OCI-LY7 (cell line): ENCODE data around the gene HNRNPH1. TPM values are rescaled to one million over a fixed set of nuclear protein-coding genes. Genes with fewer than 3 reads are reported as not detected.
A peak's percentile ranks its signal among the peaks of the same experiment; 100 is the strongest.
"Not testable (repeated sequence)": the region's sequence is repeated elsewhere in the genome, so short reads cannot be mapped to it uniquely, and the experiment has no call there.

Source experiments
- BruUV-seq: library from RNA; stranded (reverse); fragments of 400-500 nt; replicated peaks from 2 replicates; lab custom pipeline; 2021; lab: Mats Ljungman, UMichigan
- CTCF ChIA-PET: fragments of 300-600 bp; sonication (Branson Sonifier 250); formaldehyde crosslinking; loops from one replicate; lab custom pipeline; 2022; ENCODE audit warnings: antibody characterized with exemption; ENCODE audit not compliant: unreplicated experiment; lab: Charles Lee
- POLR2A ChIA-PET: fragments of 300-600 bp; sonication (Branson Sonifier 250); formaldehyde crosslinking; loops from one replicate; lab custom pipeline; 2022; ENCODE audit warnings: antibody characterized with exemption; lab: Charles Lee
- DNase-seq: peaks from one replicate; pipeline ENCODE4 v3.0.0-alpha.2; 2015; ENCODE audit warnings: low spot score
- H2AFZ ChIP-seq: fragments of 200-600 bp; sonication (generic), shearing (Covaris generic); 2 replicates; pipeline ENCODE4 v1.6.1; 2014; ENCODE audit warnings: mild to moderate bottlenecking, antibody characterized with exemption, low read length, moderate library complexity
- H3K27ac ChIP-seq: fragments of 200-600 bp; sonication (generic); 2 replicates; pipeline ENCODE4 v1.5.1; 2014; ENCODE audit warnings: mixed run types, low read depth, mild to moderate bottlenecking, moderate library complexity, low read length, inconsistent platforms; ENCODE audit not compliant: poor library complexity, severe bottlenecking
- H3K36me3 ChIP-seq: fragments of 200-600 bp; sonication (generic); 2 replicates; pipeline ENCODE4 v1.6.1; 2014; ENCODE audit warnings: mild to moderate bottlenecking, antibody characterized with exemption, low read length, moderate library complexity, mixed read lengths; ENCODE audit not compliant: insufficient read depth
- H3K4me1 ChIP-seq: fragments of 200-600 bp; sonication (generic); 2 replicates; pipeline ENCODE4 v1.5.1; 2014; ENCODE audit warnings: mild to moderate bottlenecking, low read length; ENCODE audit not compliant: insufficient read depth, poor library complexity, severe bottlenecking
- H3K4me2 ChIP-seq: fragments of 200-600 bp; sonication (generic); 2 replicates; pipeline ENCODE4 v1.6.1; 2014; ENCODE audit warnings: mild to moderate bottlenecking, low read length
- H3K4me3 ChIP-seq: fragments of 200-600 bp; sonication (generic); 2 replicates; pipeline ENCODE4 v1.5.1; 2014; ENCODE audit warnings: mild to moderate bottlenecking, low read depth, low read length; ENCODE audit not compliant: poor library complexity, severe bottlenecking
- H3K79me2 ChIP-seq: fragments of 200-600 bp; sonication (generic); 2 replicates; pipeline ENCODE4 v1.6.1; 2016; ENCODE audit warnings: low read depth, mild to moderate bottlenecking, low read length, moderate library complexity, mixed read lengths; ENCODE audit not compliant: insufficient read depth
- H3K9me2 ChIP-seq: fragments of 200-600 bp; sonication (generic); 2 replicates; pipeline ENCODE4 v1.6.1; 2016; ENCODE audit warnings: mild to moderate bottlenecking, low read length, mixed read lengths; ENCODE audit not compliant: insufficient read depth
- H3K9me3 ChIP-seq: fragments of 200-600 bp; sonication (generic); 2 replicates; pipeline ENCODE4 v1.6.1; 2014; ENCODE audit warnings: mild to moderate bottlenecking, mixed run types, low read length, mixed read lengths
- H4K20me1 ChIP-seq: fragments of 200-600 bp; sonication (generic); 2 replicates; pipeline ENCODE4 v1.6.1; 2014; ENCODE audit warnings: mild to moderate bottlenecking, antibody characterized with exemption, low read length, moderate library complexity, mixed read lengths; ENCODE audit not compliant: insufficient read depth
- CTCF ChIP-seq: fragments of 200-600 bp; sonication (generic); conservative IDR thresholded peaks from 2 replicates; pipeline ENCODE4 v1.5.1; 2014; ENCODE audit warnings: mild to moderate bottlenecking, antibody characterized with exemption, low read length, moderate library complexity, mixed read lengths
- EZH2phosphoT487 ChIP-seq: fragments of 200-600 bp; sonication (generic); IDR thresholded peaks from 2 replicates; pipeline ENCODE4 v1.6.1; 2018; ENCODE audit warnings: low read depth, borderline replicate concordance, mild to moderate bottlenecking, mixed run types, antibody characterized with exemption, low read length, moderate library complexity, mixed read lengths
- intact Hi-C: fragments of 100-400 bp; cut with micrococcal nuclease; formaldehyde crosslinking; loops from one replicate; pipeline ENCODE4 v1.10.0; 2022; ENCODE audit not compliant: unreplicated experiment
- total RNA-seq, 2 experiments: library from RNA; depleted of rRNA in 1 of 2; stranded (reverse); fragments of >200 nt in 1 of 2; shearing (Covaris generic) in 1 of 2; gene quantifications; 2 replicates each; pipeline ENCODE4 v1.2.3, GENCODE V29; 2014 to 2022

HNRNPH1 gene
- total RNA-seq, 2 experiments from 2014 or later = 814 to 1,011 TPM

DNA sequence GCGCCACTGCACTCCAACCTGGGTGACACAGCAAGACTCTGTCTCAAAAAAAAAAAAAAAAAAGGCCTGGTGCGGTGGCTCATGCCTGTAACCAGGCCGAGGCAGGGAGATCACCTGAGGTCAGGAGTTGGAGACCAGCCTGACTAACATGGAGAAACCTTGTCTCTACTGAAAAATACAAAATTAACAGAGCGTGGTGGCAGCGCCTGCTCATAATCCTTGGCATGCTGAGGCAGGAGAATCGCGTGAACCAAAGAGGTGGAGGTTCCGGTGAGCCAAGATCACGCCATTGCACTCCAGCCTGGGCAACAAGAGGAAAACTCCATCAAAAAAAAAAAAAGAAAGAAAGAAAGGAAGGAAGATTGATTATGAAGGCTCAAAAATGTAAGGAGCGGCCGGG is 15.8 kb upstream of the HNRNPH1 start:
- DNase-seq, H3K4me3 ChIP-seq, H3K9me3 ChIP-seq, H4K20me1 ChIP-seq, POLR2A ChIA-PET, H3K27ac ChIP-seq, CTCF ChIA-PET, H3K4me2 ChIP-seq, H3K9me2 ChIP-seq, H3K79me2 ChIP-seq, H3K4me1 ChIP-seq, H3K36me3 ChIP-seq, H2AFZ ChIP-seq, BruUV-seq: not testable (repeated sequence)
- intact Hi-C loops = loop anchor here (2.0 kb wide), 1 partner anchor 26 kb away; no protein-coding TSS in a partner anchor

DNA sequence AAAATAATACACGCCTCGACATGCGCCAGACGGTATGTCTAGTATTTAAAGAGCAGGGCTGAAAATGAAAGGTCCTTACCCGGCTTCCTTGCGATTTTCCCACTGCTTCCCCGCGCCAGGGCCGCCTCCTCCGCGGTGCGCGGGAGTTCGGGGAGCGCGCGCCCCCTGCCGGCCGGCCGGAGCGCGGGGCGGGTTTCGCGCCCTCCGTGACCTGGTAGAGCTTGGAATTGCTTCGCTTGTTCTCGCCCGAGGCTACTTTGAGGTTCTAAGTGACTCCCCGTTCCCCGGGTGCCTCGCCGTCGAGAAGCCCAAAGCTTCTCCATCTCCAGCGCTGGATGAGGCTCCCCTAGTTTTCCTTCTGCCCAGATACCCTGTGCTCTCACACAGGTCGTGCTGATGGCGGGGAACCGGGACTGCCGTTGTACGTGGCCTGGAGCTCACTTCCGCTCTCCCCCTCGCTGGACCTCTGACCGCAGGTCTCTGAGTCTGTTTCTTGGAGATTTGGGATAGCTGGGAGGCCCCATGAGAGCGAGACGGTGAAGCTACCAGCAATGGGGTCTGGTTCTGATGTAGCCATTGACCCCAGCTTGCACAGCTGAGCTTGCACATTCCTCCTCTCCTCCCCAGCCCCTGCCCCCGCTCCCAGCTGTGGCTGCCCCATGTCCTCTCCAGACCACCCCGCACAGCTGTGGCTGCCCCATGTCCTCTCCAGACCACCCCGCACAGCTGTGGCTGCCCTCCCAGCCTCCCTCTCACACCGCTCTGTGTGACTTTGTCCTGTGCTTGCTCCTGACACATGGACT is 11.1 kb upstream of the HNRNPH1 start:
- H3K36me3 ChIP-seq, H2AFZ ChIP-seq, H3K9me3 ChIP-seq, DNase-seq, H3K4me3 ChIP-seq, H3K4me1 ChIP-seq, H4K20me1 ChIP-seq, POLR2A ChIA-PET, intact Hi-C loops, H3K79me2 ChIP-seq, H3K9me2 ChIP-seq, BruUV-seq, H3K27ac ChIP-seq, CTCF ChIA-PET: not testable (repeated sequence)
- peak overlapping the region; percentile 46; the same call in 1 of the 2 replicates for H3K4me2 ChIP-seq

- BruUV-seq, H3K4me1 ChIP-seq, H3K36me3 ChIP-seq, H4K20me1 ChIP-seq, H3K79me2 ChIP-seq, CTCF ChIA-PET, H3K27ac ChIP-seq, DNase-seq, H3K9me2 ChIP-seq, H2AFZ ChIP-seq, H3K9me3 ChIP-seq, intact Hi-C loops: not testable (repeated sequence)
- Histone ChIP-seq H3K4me2 (peak overlapping the region; percentile 39; the same call in 1 of the 2 replicates), H3K4me3 (peak overlapping the region; percentile 34)
- POLR2A ChIA-PET = interaction anchor here (0.7 kb wide), 1 partner anchor 10 kb away, joined by 4 read pairs; the partner anchor contains the start of gene HNRNPH1
Measured at GRCh38 chr5:179633501-179634369, 10.3 kb upstream of the HNRNPH1 start.

DNA sequence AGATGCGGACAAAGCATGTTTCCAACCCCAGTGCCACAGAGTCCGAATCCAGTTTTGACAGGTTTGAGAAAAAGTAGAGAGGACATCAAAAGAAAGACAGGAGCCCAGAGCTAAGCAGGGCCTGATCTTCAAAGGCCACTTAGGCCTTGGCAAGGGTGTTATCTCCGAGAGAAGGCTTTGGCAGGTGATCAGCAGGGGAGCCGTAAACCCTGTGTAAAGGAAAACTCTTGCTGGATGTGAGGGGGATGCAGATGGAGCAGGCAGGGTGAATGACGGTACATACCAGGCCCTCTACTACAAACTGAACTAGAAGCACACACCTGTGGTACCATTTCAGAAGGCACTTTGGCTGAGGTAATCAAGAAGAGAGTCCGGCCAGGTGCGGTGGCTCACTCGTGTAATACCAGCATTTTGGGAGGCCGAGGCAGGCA is 1.4 kb upstream of the HNRNPH1 start:
- H2AFZ ChIP-seq = no peak overlapping the region; the same call in 1 of the 2 replicates
- TF ChIP-seq EZH2phosphoT487 = no peak
- no peak for TF ChIP-seq CTCF
- ChIA-PET CTCF (no interaction called here), POLR2A (no interaction called here)
- peaks cover 33% of the 10 kb centered on the region for H3K4me1 ChIP-seq
- no peaks in the 10 kb centered on the region for H3K9me3 ChIP-seq
- peak overlapping the region; percentile 90 for H3K27ac ChIP-seq
- peaks cover 35% of the 10 kb centered on the region for H3K79me2 ChIP-seq
- intact Hi-C loops = no loop called here
- BruUV-seq = no TSS peak
- peaks cover 27% of the 10 kb centered on the region for H4K20me1 ChIP-seq
- no peaks in the 10 kb centered on the region for H3K9me2 ChIP-seq
- H3K36me3 ChIP-seq = peaks cover 34% of the 10 kb centered on the region
- H3K4me2 ChIP-seq = peak overlapping the region; percentile 87
- no peak for DNase-seq
- H3K4me3 ChIP-seq = peak overlapping the region; percentile 100
